Caco-2 (cell line): Measurements from ENCODE around the gene RRAGD. TPM values are rescaled to one million over a fixed set of nuclear protein-coding genes. Genes with fewer than 3 reads are reported as not detected.

Experiments
- BruUV-seq: library from RNA; stranded (reverse); fragments of 400-500 nt; replicated peaks from 2 replicates; lab custom pipeline; 2021; lab: Mats Ljungman, UMichigan
- CTCF ChIA-PET: fragments of 300-600 bp; sonication (Branson Sonifier 250); formaldehyde crosslinking; loops from one replicate; lab custom pipeline; 2022; ENCODE audit warnings: antibody characterized with exemption; lab: Charles Lee
- POLR2A ChIA-PET: fragments of 300-600 bp; sonication (Branson Sonifier 250); formaldehyde crosslinking; loops from one replicate; lab custom pipeline; 2022; ENCODE audit warnings: antibody characterized with exemption; lab: Charles Lee
- DNase-seq, 2 experiments: peaks; one replicate each; pipeline versions ENCODE4 v3.0.0 to v3.0.0-alpha.2; 2020 to 2022
- H3K27me3 ChIP-seq: replicated peaks from 2 replicates; pipeline ENCODE4 v1.6.0; 2011; ENCODE audit warnings: low read length; ENCODE audit not compliant: control insufficient read depth, insufficient read depth
- H3K36me3 ChIP-seq: 2 replicates; pipeline ENCODE4 v1.5.1; 2011; ENCODE audit warnings: low read length; ENCODE audit not compliant: control insufficient read depth, insufficient read depth
- H3K4me1 ChIP-seq: fragments of 250-450 bp; sonication (Bioruptor Pico); 2 replicates; pipeline ENCODE4 v1.5.1; 2020; ENCODE audit warnings: mild to moderate bottlenecking
- H3K4me3 ChIP-seq: 2 replicates; pipeline ENCODE4 v1.5.1; 2011; ENCODE audit warnings: low read depth, mild to moderate bottlenecking, control low read depth, low read length
- H3K9me3 ChIP-seq: fragments of 250-450 bp; sonication (Bioruptor Pico); 2 replicates; pipeline ENCODE4 v1.5.1; 2020; ENCODE audit warnings: mild to moderate bottlenecking, moderate library complexity
- H3K27ac Mint-ChIP-seq: one replicate; pipeline ENCODE4 v1.8.0; 2022; ENCODE audit warnings: mixed read lengths; ENCODE audit not compliant: unreplicated experiment
- H3K27me3 Mint-ChIP-seq: one replicate; pipeline ENCODE4 v1.8.0; 2022; ENCODE audit warnings: mixed read lengths; ENCODE audit not compliant: insufficient read depth, unreplicated experiment
- H3K36me3 Mint-ChIP-seq: one replicate; pipeline ENCODE4 v1.8.0; 2022; ENCODE audit warnings: mild to moderate bottlenecking, mixed read lengths; ENCODE audit not compliant: insufficient read depth, unreplicated experiment
- H3K4me1 Mint-ChIP-seq: one replicate; pipeline ENCODE4 v1.8.0; 2022; ENCODE audit warnings: low read depth, mixed read lengths; ENCODE audit not compliant: unreplicated experiment
- H3K4me3 Mint-ChIP-seq: one replicate; pipeline ENCODE4 v1.8.0; 2022; ENCODE audit warnings: mild to moderate bottlenecking, moderate library complexity, mixed read lengths; ENCODE audit not compliant: unreplicated experiment
- H3K9me3 Mint-ChIP-seq: one replicate; pipeline ENCODE4 v1.8.0; 2022; ENCODE audit warnings: mixed read lengths; ENCODE audit not compliant: unreplicated experiment
- intact Hi-C: fragments of 100-400 bp; cut with micrococcal nuclease; formaldehyde crosslinking; loops from one replicate; pipeline ENCODE4 v1.10.0; 2022; ENCODE audit not compliant: unreplicated experiment
- total RNA-seq: library from RNA; stranded (reverse); gene quantifications from 2 replicates; pipeline ENCODE4 v1.2.3, GENCODE V29; 2022
- TF ChIP-seq, protein P1 (sequence below), 2 experiments: fragments of 200-600 bp in 1 of 2; IDR thresholded peaks; 1 replicate in 1 of 2; 2 replicates in 1 of 2; pipeline versions ENCODE4 v1.5.1 to v1.8.0; 2011 to 2022; ENCODE audit warnings: antibody characterized with exemption in 1 of 2, control low read depth in 1 of 2, inconsistent platforms in 1 of 2, low read depth in 1 of 2, low read length in 1 of 2, mild to moderate bottlenecking in 1 of 2, moderate library complexity in 1 of 2; ENCODE audit not compliant: insufficient read depth in 1 of 2, severe bottlenecking in 1 of 2, unreplicated experiment in 1 of 2

Gene RRAGD
- total RNA-seq, 1 experiment from 2014 or later = 8.0 TPM

DNA sequence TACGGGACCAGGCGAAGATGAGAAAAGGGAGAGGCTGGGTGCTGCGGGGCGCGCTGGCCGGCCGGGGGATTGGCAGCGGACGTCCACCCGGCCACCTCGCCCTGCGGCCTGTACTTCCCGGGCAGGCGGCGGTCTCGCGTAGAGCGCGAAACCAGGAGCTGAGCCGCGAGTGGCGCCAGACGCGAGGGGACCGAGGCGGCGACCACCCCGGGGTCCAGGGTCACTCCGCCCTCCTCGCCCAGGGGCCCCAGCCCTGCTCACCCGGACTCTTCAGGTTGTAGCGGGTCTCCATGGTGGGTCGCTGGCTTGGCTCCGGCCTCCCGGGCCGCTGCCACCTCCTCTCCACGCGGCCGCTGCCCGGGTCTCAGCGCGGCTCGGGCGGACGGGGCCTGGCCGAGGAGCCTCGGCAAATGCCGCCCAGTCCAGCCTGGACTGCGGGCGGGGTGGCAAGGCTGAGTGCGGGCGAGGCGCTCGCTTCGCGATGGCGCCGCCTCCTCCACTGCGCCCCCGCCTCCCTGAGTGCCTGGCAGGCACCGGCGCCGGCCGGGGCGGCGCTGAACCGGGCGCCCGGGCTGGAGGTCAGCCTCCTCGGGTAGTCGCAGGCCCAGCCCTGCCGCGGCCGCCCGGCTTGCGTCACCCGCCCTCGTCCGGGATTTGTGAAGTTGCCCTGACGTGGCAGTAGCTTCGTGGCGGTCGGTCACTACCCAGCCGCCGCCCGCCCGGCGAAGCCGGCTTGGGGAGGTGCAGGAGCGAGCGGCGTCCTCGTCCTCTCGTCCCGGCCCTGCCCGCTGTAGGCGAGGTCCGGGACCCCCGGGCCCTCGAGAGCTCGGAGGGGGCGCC, 59.6 kb downstream of the RRAGD start, which contains the start of gene UBE2J1:
Gene UBE2J1, minus strand, starts transcription at position 445 of the 840 bp plus-strand sequence. Its CDS starts 153 bp downstream, at position 292.
- DNase-seq = peak; percentile 93 to 95

DNA sequence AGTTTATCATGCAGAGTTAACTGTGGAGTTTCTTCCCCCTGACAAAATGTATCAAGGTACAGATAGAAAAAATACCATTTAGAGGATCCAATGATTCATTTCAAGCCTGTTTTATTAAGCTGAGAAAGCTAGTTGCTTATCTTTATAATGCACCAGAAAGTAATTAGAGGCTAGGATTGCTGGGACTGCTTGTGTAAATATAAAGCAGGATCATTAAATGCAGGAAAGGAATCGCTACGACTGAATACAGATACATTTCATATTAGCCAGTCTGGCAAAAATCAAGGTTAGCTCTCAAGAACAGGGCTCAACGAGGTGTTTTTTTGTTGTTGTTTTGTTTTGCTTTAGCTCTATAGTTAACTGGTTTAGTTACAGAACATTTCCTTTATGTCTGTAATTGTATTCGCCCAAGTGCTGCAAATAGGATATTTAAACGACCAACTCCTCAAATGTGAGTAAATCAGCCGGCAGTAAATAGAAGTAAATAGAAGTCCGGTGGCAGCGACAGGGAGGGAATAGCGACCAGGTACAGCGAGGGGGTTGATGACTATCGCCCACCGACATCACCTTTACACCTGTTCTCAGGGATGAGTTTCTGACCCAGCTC, 60.3 kb downstream of the RRAGD start:
- ChIA-PET CTCF (interaction anchor here (0.9 kb wide), 1 partner anchor 16 kb away, joined by 3 read pairs; no protein-coding TSS in a partner anchor), POLR2A (interaction anchor here (0.6 to 1.2 kb wide), 2 partner anchors 40 to 118 kb away, joined by 3 to 7 read pairs; no protein-coding TSS in a partner anchor)
- no peaks in the 10 kb centered on the region for H3K9me3 Mint-ChIP-seq
- TF ChIP-seq, protein P1, sequence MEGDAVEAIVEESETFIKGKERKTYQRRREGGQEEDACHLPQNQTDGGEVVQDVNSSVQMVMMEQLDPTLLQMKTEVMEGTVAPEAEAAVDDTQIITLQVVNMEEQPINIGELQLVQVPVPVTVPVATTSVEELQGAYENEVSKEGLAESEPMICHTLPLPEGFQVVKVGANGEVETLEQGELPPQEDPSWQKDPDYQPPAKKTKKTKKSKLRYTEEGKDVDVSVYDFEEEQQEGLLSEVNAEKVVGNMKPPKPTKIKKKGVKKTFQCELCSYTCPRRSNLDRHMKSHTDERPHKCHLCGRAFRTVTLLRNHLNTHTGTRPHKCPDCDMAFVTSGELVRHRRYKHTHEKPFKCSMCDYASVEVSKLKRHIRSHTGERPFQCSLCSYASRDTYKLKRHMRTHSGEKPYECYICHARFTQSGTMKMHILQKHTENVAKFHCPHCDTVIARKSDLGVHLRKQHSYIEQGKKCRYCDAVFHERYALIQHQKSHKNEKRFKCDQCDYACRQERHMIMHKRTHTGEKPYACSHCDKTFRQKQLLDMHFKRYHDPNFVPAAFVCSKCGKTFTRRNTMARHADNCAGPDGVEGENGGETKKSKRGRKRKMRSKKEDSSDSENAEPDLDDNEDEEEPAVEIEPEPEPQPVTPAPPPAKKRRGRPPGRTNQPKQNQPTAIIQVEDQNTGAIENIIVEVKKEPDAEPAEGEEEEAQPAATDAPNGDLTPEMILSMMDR (IDR thresholded peaks at IDR 0.05; ENCODE audit: insufficient read depth in 1 of 2, low read depth in 1 of 2, low read length in 1 of 2, severe bottlenecking in 1 of 2, unreplicated experiment in 1 of 2) = no peak
- no peaks in the 10 kb centered on the region for H3K27me3 ChIP-seq
- DNase-seq = no peak
- intact Hi-C loops = loop anchor here (5.0 kb wide), 1 partner anchor 39 kb away; no protein-coding TSS in a partner anchor
- BruUV-seq = TSS peak; percentile 58
- peak overlapping the region; percentile 91 for H3K27ac Mint-ChIP-seq
- peaks cover 33% of the 10 kb centered on the region for H3K4me1 ChIP-seq
- H3K9me3 ChIP-seq = no peaks in the 10 kb centered on the region
- peak overlapping the region; percentile 96 for H3K4me3 Mint-ChIP-seq
- peaks cover 23% of the 10 kb centered on the region for H3K4me1 Mint-ChIP-seq
- H3K27me3 Mint-ChIP-seq = no peaks in the 10 kb centered on the region
- peaks cover 12% of the 10 kb centered on the region for H3K36me3 Mint-ChIP-seq
- peak overlapping the region; percentile 92 for H3K4me3 ChIP-seq
- H3K36me3 ChIP-seq = no peaks in the 10 kb centered on the region

More for the DNA sequence above, 59.6 kb downstream of the RRAGD start, which contains the start of gene UBE2J1:
- H3K36me3 ChIP-seq = no peaks in the 10 kb centered on the region
- BruUV-seq = no TSS peak
- ChIA-PET CTCF (interaction anchor here (0.6 to 0.9 kb wide), 4 partner anchors 11 to 404 kb away, joined by 3 to 7 read pairs (median 3); no protein-coding TSS in a partner anchor), POLR2A (interaction anchor here (0.7 to 1.2 kb wide), 3 partner anchors 16 to 198 kb away, joined by 3 to 5 read pairs (median 3); no protein-coding TSS in a partner anchor)
- H3K9me3 Mint-ChIP-seq = no peaks in the 10 kb centered on the region
- peak within 1 kb of the TSS; percentile 92 for H3K4me3 ChIP-seq
- peaks cover 22% of the 10 kb centered on the region for H3K4me1 Mint-ChIP-seq
- TF ChIP-seq, protein P1 (IDR thresholded peaks at IDR 0.05; ENCODE audit: insufficient read depth in 1 of 2, low read depth in 1 of 2, low read length in 1 of 2, severe bottlenecking in 1 of 2, unreplicated experiment in 1 of 2) = no peak
- intact Hi-C loops = loop anchor here (5.0 kb wide), 1 partner anchor 40 kb away; no protein-coding TSS in a partner anchor
- H3K4me3 Mint-ChIP-seq = peak within 1 kb of the TSS; percentile 96
- peaks cover 12% of the 10 kb centered on the region for H3K36me3 Mint-ChIP-seq
- peak within 1 kb of the TSS; percentile 91 for H3K27ac Mint-ChIP-seq
- H3K27me3 ChIP-seq = no peaks in the 10 kb centered on the region
- no peaks in the 10 kb centered on the region for H3K9me3 ChIP-seq
- no peaks in the 10 kb centered on the region for H3K27me3 Mint-ChIP-seq
- peaks cover 28% of the 10 kb centered on the region for H3K4me1 ChIP-seq
